Gastroesophageal sphincter (tissue), 4 donors: ENCODE measurements around the gene HSH2D. TPM values are rescaled to one million over a fixed set of nuclear protein-coding genes. Genes with fewer than 3 reads are reported as not detected.

Experiments
- ATAC-seq: fragments of 150-250 bp; one replicate; pipeline ENCODE4 v1.9.1; 2016; ENCODE audit warnings: mild to moderate bottlenecking, moderate library complexity
- H3K27ac ChIP-seq, 4 donors: fragments of 200-600 bp; sonication (generic) in 3 of 4; 1 replicate in 3 of 4; 2 replicates in 1 of 4; pipeline ENCODE4 v1.5.1; 2016 to 2019
- H3K27me3 ChIP-seq: fragments of 200-600 bp; sonication (generic); one replicate; pipeline ENCODE4 v1.5.1; 2019
- H3K36me3 ChIP-seq, 2 donors: fragments of 200-600 bp; sonication (generic); one replicate each; pipeline ENCODE4 v1.5.1; 2019; ENCODE audit warnings: control low read depth in 1 of 2
- H3K4me1 ChIP-seq, 3 donors: fragments of 200-600 bp; sonication (generic); 1 replicate in 2 of 3; 2 replicates in 1 of 3; pipeline ENCODE4 v1.5.1; 2016 to 2019; ENCODE audit warnings: control low read depth in 2 of 3
- H3K4me3 ChIP-seq, 2 donors: fragments of 200-600 bp; sonication (generic); one replicate each; pipeline ENCODE4 v1.5.1; 2019; ENCODE audit warnings: mild to moderate bottlenecking in 1 of 2, moderate library complexity in 1 of 2
- H3K9me3 ChIP-seq, 3 donors: fragments of 200-600 bp; sonication (generic); one replicate each; pipeline ENCODE4 v1.5.1; 2017 to 2019; ENCODE audit warnings: control low read depth in 2 of 3
- EP300 ChIP-seq: sonication (generic); formaldehyde crosslinking; IDR thresholded peaks from one replicate; pipeline ENCODE4 v1.6.1; 2017; ENCODE audit warnings: antibody characterized with exemption, mild to moderate bottlenecking
- POLR2A ChIP-seq, 2 donors: fragments of 450-650 bp; IDR thresholded peaks; one replicate each; pipeline ENCODE4 v1.6.1; 2017; ENCODE audit warnings: antibody characterized with exemption in 2 of 2, mild to moderate bottlenecking in 2 of 2, moderate library complexity in 1 of 2
- POLR2AphosphoS5 ChIP-seq: sonication (generic); formaldehyde crosslinking; IDR thresholded peaks from one replicate; pipeline ENCODE4 v1.6.1; 2017; ENCODE audit warnings: antibody characterized with exemption
- WGBS, 2 donors: methylation state at CpG; one replicate each; pipeline ENCODE4 v1.1.5; 2018; ENCODE audit warnings: low coverage in 1 of 2; 5-methylcytosine and 5-hydroxymethylcytosine counted together
- total RNA-seq, 4 donors: library from RNA; depleted of rRNA; stranded (reverse); fragments of >200 nt; gene quantifications; one replicate each; pipeline ENCODE4 v1.1.0, GENCODE V29; 2016
- TF ChIP-seq, protein P1 (sequence below), 4 experiments: fragments of 200-600 bp in 2 of 4; fragments of 450-650 bp in 2 of 4; sonication (generic) in 1 of 4; IDR thresholded peaks; one replicate each; pipeline ENCODE4 v1.5.1; 2017 to 2019; ENCODE audit warnings: antibody characterized with exemption in 4 of 4, mild to moderate bottlenecking in 2 of 4, moderate library complexity in 2 of 4

HSH2D gene
- total RNA-seq, 4 donors from 2014 or later = 0.87 to 0.94 TPM; not detected in 2

DNA sequence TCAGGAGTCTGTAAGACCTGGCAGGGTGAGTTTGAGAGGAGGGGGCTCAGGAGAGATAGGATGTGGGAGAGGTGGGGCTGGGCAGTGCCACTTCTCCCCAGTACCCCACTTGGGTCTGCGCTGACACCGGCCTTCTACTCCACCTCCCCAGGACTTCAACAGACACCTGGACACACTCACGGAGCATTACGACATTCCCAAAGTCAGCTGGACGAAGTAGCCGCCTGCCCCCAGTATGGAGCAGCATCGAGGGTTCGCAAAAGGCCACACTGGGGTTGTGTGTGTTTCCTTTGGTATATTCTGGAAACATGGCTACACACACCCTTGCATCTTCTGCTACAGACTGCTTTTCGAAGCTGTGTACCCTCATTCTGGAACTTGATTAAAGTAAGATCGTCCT, 47.3 kb downstream of the HSH2D start:
- peaks cover 0 to 45% (median 11%) of the 10 kb centered on the region in 3 donors for H3K4me1 ChIP-seq
- no peak overlapping the region for H3K4me3 ChIP-seq
- no peak overlapping the region for H3K27ac ChIP-seq
- TF ChIP-seq EP300 (no peak), POLR2A (IDR thresholded peaks at IDR 0.05) (no peak), POLR2AphosphoS5 (no peak)
- TF ChIP-seq, protein P1, sequence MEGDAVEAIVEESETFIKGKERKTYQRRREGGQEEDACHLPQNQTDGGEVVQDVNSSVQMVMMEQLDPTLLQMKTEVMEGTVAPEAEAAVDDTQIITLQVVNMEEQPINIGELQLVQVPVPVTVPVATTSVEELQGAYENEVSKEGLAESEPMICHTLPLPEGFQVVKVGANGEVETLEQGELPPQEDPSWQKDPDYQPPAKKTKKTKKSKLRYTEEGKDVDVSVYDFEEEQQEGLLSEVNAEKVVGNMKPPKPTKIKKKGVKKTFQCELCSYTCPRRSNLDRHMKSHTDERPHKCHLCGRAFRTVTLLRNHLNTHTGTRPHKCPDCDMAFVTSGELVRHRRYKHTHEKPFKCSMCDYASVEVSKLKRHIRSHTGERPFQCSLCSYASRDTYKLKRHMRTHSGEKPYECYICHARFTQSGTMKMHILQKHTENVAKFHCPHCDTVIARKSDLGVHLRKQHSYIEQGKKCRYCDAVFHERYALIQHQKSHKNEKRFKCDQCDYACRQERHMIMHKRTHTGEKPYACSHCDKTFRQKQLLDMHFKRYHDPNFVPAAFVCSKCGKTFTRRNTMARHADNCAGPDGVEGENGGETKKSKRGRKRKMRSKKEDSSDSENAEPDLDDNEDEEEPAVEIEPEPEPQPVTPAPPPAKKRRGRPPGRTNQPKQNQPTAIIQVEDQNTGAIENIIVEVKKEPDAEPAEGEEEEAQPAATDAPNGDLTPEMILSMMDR (IDR thresholded peaks at IDR 0.05) = no peak
- H3K9me3 ChIP-seq = no peaks in the 10 kb centered on the region
- ATAC-seq = no peak
- H3K27me3 ChIP-seq = no peaks in the 10 kb centered on the region
- WGBS, 2 donors = 62 to 81% methylated on average over 5 to 8 of the region's 10 CpGs
- H3K36me3 ChIP-seq = peaks cover 0 to 71% of the 10 kb centered on the region in 2 donors

DNA sequence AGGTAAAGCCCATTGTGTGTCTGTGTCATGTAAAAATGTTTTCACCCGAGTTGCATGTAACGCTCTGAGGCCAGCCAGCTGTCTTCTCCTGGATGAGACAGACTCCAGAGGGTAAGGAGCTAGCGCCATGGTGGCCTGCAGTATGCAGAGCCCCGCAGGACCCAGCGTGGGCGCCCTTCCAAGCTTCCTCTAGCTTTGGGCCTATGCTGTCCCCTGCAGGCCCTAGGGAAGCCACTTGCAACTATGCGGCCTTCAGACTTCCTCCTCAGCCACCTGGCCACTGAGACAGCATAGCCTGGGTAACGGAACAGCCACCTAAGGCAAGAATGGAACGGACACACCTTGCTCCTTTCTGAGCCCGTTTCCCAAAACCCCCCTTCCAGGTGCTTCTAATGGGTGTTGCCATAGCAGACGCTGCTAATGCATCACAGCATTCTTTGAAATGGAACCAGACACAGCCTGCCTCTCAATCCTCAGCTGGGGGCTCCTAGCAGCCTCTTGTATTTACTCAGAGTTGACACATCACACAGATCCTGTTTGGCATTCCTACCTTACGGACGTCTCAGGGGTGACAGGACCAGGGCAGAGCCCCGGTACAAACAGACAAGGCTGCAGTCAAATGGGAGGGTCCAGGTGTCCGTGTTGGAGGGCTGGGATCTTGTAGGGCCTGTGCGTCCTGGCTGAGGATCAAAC, 47.9 kb downstream of the HSH2D start:
- Histone ChIP-seq H3K27ac (no peak overlapping the region), H3K4me1 (peaks cover 0 to 38% (median 6%) of the 10 kb centered on the region in 3 donors), H3K27me3 (no peaks in the 10 kb centered on the region), H3K4me3 (no peak overlapping the region), H3K36me3 (peaks cover 0 to 71% of the 10 kb centered on the region in 2 donors), H3K9me3 (no peaks in the 10 kb centered on the region)
- ATAC-seq = no peak
- TF ChIP-seq POLR2AphosphoS5 = no peak
- 66 to 74% methylated on average over 5 to 9 of the region's 16 CpGs for WGBS, 2 donors

DNA sequence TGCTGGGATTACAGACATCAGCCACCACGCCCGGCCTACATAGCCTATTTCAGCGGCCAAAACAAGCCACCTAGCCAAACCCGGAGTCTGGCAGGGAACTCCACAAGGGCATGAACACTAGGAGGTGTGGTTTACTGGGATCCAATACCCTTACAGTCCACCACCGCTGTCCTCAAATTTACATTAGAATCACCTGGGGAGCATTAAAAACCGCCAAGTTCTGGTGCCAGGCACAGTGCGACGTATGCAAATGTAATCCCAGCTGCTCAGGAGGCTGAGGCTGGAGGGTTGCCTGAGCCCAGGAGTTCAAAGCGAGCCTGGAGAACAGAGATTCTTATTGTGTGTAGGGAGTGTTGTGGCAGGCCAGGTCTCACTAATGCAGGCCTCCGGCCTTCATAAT, 50.0 kb downstream of the HSH2D start:
- Histone ChIP-seq H3K4me3 (no peak overlapping the region), H3K4me1 (peaks cover 0 to 30% (median 0%) of the 10 kb centered on the region in 3 donors), H3K36me3 (peaks cover 0 to 52% of the 10 kb centered on the region in 2 donors), H3K27me3 (no peaks in the 10 kb centered on the region), H3K27ac (no peak overlapping the region), H3K9me3 (no peaks in the 10 kb centered on the region)
- no peak for ATAC-seq
- 86% methylated on average over 3 of the region's 10 CpGs; no CpG with 5 or more reads in 1 of the 2 donors for WGBS, 2 donors
- TF ChIP-seq, protein P1 (IDR thresholded peaks at IDR 0.05) = no peak
- no peak for TF ChIP-seq POLR2A (IDR thresholded peaks at IDR 0.05)

DNA sequence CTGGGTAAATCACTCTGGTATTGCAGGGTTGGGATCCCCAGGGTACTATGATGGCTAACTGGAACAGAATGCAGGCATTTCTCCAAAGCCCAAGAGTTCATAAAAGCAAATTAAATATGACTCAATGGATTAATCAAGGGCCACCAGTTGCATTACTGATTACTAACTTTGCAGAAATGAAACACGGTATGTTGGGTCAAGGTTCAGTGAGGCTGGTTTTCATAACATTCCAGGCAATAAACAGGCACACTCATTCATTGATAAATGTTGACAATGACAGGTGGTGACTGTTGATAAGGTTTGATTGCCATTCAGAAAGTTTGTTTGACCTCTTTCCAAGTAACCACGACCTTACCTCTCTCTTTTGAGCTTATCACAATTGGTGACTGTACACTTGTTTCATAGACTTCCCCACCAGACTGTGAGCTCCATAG, 53.7 kb downstream of the HSH2D start:
- H3K36me3 ChIP-seq = peaks cover 0 to 33% of the 10 kb centered on the region in 2 donors
- H3K27ac ChIP-seq = peak overlapping the region; percentile 19 to 93 (median 88)
- no peaks in the 10 kb centered on the region for H3K9me3 ChIP-seq
- peak overlapping the region; percentile 43 to 99 for H3K4me3 ChIP-seq
- peaks cover 0 to 37% (median 14%) of the 10 kb centered on the region in 3 donors for H3K4me1 ChIP-seq
- TF ChIP-seq POLR2AphosphoS5 (peak; percentile 59), EP300 (no peak)
- H3K27me3 ChIP-seq = no peaks in the 10 kb centered on the region
- 21 to 32% methylated on average over 2 of the region's 2 CpGs for WGBS, 2 donors
- peak; percentile 3 for ATAC-seq

DNA sequence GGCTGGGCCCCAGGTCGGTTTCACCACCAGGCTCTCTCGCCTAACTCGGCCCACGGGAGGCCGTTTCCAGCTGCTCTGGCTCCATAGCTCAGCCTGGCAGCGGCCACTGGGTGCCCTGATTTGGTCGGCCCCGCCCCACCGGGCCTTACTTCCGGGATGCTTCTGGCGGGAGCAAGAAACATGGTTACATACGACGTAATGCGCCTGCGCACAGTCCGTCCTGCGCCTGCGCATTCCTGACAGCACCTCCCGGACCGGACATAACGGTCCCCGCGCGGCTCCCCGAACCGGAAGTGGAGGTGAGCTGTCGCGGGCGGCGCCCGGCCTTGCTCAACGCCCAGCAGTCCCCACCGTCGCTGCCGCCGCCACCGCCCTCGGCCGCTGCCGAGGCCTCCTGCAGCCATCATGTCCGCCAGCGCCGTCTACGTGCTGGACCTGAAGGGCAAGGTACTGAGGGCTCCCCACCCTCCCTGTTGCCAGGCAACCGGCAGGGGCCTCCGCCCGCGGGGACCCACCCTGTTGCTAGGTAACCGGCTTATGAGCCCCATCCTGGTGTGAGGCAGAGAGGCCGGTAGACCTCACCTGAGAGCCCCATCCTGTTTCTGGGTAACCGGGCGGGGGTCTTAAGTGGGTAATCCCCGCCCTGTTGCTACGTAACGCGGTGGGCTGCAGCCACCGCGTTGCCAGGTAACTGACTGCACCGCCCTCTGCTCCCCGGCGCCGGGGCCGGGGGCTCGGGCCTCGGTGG, 54.3 kb downstream of the HSH2D start, which contains the start of gene AP1M1:
Gene AP1M1, plus strand, starts transcription at position 290 of the 748 bp plus-strand sequence. Its CDS starts 116 bp downstream, at position 406.
- Histone ChIP-seq H3K36me3 (peaks cover 0 to 33% of the 10 kb centered on the region in 2 donors), H3K4me1 (peaks cover 0 to 37% (median 14%) of the 10 kb centered on the region in 3 donors), H3K9me3 (no peaks in the 10 kb centered on the region), H3K27ac (peak within 1 kb of the TSS; percentile 19 to 93 (median 88)), H3K4me3 (peak within 1 kb of the TSS; percentile 43 to 99), H3K27me3 (no peaks in the 10 kb centered on the region)
- WGBS, 2 donors = 0% methylated on average over 3 of the region's 65 CpGs; no CpG with 5 or more reads in 1 of the 2 donors
- peak; percentile 93 for ATAC-seq
- TF ChIP-seq POLR2AphosphoS5 (peak; percentile 71), POLR2A (IDR thresholded peaks at IDR 0.05) (peak in 1 of 2 donors; percentile 50), EP300 (no peak)

DNA sequence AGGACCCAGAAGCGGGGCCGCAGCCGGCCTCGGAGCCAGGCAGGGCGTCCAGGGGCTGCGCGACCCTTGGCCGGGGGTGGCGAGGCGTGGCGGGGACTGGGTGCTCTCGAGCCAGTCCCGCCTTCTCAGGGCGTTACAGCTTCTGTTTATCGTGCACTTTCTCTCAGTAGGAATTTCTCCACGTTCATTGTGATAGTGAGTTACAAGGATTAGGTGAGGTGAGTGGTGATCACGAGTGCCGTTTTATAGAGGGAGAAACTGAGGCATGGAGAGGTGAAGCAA, 54.8 kb downstream of the HSH2D start:
- WGBS, 2 donors = 0% methylated on average over 4 to 15 of the region's 18 CpGs
- Histone ChIP-seq H3K36me3 (peaks cover 0 to 33% of the 10 kb centered on the region in 2 donors), H3K9me3 (no peaks in the 10 kb centered on the region), H3K4me3 (peak overlapping the region; percentile 43 to 99), H3K27me3 (no peaks in the 10 kb centered on the region), H3K4me1 (peaks cover 0 to 37% (median 14%) of the 10 kb centered on the region in 3 donors), H3K27ac (peak overlapping the region; percentile 12 to 93 (median 88))
- no peak for ATAC-seq
- TF ChIP-seq POLR2A (IDR thresholded peaks at IDR 0.05) (no peak), EP300 (no peak), POLR2AphosphoS5 (no peak)
- TF ChIP-seq, protein P1 (IDR thresholded peaks at IDR 0.05) = no peak
